Chondrocyte (in vitro differentiated cells): Measurements from ENCODE around the gene ELOB. TPM values are rescaled to one million over a fixed set of nuclear protein-coding genes. Genes with fewer than 3 reads are reported as not detected.

Source experiments
- DNase-seq: peaks from one replicate; pipeline ENCODE4 v3.0.0; 2021; ENCODE audit warnings: mixed read lengths, low spot score
- H3K27ac Mint-ChIP-seq: one replicate; pipeline ENCODE4 v1.8.0; 2021; ENCODE audit warnings: mild to moderate bottlenecking, moderate library complexity, mixed read lengths; ENCODE audit not compliant: unreplicated experiment
- H3K27me3 Mint-ChIP-seq: 2 replicates; pipeline ENCODE4 v1.8.0; 2021; ENCODE audit warnings: low read depth, mixed read lengths
- H3K36me3 Mint-ChIP-seq: 2 replicates; pipeline ENCODE4 v1.8.0; 2021; ENCODE audit warnings: low read depth, mixed read lengths
- H3K4me1 Mint-ChIP-seq: 2 replicates; pipeline ENCODE4 v1.8.0; 2021; ENCODE audit warnings: low read depth, mild to moderate bottlenecking, mixed read lengths
- H3K4me3 Mint-ChIP-seq: one replicate; pipeline ENCODE4 v1.8.0; 2021; ENCODE audit warnings: mild to moderate bottlenecking, moderate library complexity, mixed read lengths; ENCODE audit not compliant: unreplicated experiment
- H3K9me3 Mint-ChIP-seq: 2 replicates; pipeline ENCODE4 v1.8.0; 2021; ENCODE audit warnings: low read depth, mixed read lengths
- total RNA-seq: library from RNA; stranded (reverse); gene quantifications from 3 replicates; pipeline ENCODE4 v1.2.1, GENCODE V29; 2021
- TF ChIP-seq, protein P1 (sequence below): fragments of 200-600 bp; sonication (generic); IDR thresholded peaks from 2 replicates; pipeline ENCODE4 v1.5.0; 2021; ENCODE audit warnings: antibody characterized with exemption, mild to moderate bottlenecking, moderate library complexity

The ELOB gene
- total RNA-seq, 1 donor from 2014 or later: 205 TPM

DNA sequence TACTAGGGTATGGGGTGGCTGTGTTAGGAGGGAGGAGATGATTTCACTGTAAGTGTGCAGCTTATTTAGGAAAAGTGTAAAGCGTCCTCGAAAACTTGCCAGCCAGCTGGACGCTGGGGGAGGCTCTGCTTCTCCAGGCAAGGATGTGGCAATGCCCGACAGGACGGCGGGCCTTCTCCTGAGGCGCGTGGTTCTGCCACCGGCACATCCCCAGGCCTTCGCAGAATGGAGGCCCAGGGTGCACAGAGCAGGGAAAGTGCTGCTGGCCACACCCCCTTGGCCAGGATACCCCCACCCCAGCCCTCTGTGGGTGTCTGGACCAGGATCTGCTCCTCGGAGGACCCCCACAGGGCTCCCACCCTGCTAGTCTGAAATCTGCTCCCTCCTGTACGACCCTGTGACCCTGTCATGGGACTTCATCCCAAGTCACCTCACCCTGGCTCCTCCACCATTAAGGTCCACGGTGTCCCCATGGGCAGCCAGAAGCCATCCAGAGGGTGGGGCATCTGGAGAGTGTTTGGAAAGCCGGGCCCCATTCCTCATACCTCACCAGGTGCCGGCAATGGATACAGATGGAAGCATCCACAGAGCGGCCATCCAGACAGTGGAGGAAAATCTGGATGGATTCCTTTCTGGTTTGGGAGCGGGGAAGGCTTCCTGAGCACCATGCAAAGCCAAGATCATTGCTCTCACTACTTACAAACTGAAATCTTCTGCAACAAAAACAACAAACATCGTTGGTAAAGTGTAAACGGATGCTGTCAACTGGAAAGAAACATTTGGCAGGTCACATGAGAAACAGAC is 33.9 kb downstream of the ELOB start:
- H3K4me1 Mint-ChIP-seq: no peaks in the 10 kb centered on the region
- H3K36me3 Mint-ChIP-seq: no peaks in the 10 kb centered on the region
- no peaks in the 10 kb centered on the region for H3K9me3 Mint-ChIP-seq
- H3K27me3 Mint-ChIP-seq: no peaks in the 10 kb centered on the region
- H3K27ac Mint-ChIP-seq: no peak overlapping the region
- TF ChIP-seq, protein P1, sequence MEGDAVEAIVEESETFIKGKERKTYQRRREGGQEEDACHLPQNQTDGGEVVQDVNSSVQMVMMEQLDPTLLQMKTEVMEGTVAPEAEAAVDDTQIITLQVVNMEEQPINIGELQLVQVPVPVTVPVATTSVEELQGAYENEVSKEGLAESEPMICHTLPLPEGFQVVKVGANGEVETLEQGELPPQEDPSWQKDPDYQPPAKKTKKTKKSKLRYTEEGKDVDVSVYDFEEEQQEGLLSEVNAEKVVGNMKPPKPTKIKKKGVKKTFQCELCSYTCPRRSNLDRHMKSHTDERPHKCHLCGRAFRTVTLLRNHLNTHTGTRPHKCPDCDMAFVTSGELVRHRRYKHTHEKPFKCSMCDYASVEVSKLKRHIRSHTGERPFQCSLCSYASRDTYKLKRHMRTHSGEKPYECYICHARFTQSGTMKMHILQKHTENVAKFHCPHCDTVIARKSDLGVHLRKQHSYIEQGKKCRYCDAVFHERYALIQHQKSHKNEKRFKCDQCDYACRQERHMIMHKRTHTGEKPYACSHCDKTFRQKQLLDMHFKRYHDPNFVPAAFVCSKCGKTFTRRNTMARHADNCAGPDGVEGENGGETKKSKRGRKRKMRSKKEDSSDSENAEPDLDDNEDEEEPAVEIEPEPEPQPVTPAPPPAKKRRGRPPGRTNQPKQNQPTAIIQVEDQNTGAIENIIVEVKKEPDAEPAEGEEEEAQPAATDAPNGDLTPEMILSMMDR: no peak
- no peak overlapping the region for H3K4me3 Mint-ChIP-seq
- DNase-seq: no peak

- no peaks in the 10 kb centered on the region for H3K4me1 Mint-ChIP-seq
- no peaks in the 10 kb centered on the region for H3K36me3 Mint-ChIP-seq
- DNase-seq: no peak
- TF ChIP-seq, protein P1: no peak
- H3K27me3 Mint-ChIP-seq: no peaks in the 10 kb centered on the region
- H3K4me3 Mint-ChIP-seq: no peak overlapping the region
- H3K27ac Mint-ChIP-seq: no peak overlapping the region
- no peaks in the 10 kb centered on the region for H3K9me3 Mint-ChIP-seq
Measured at GRCh38 chr16:2742323-2743006, 34.6 kb downstream of the ELOB start.

- no peak for DNase-seq
- no peaks in the 10 kb centered on the region for H3K4me1 Mint-ChIP-seq
- TF ChIP-seq, protein P1: no peak
- H3K36me3 Mint-ChIP-seq: no peaks in the 10 kb centered on the region
- H3K27ac Mint-ChIP-seq: no peak overlapping the region
- no peaks in the 10 kb centered on the region for H3K9me3 Mint-ChIP-seq
- no peak overlapping the region for H3K4me3 Mint-ChIP-seq
- H3K27me3 Mint-ChIP-seq: no peaks in the 10 kb centered on the region
Measured at GRCh38 chr16:2741168-2741567, 35.9 kb downstream of the ELOB start.

DNA sequence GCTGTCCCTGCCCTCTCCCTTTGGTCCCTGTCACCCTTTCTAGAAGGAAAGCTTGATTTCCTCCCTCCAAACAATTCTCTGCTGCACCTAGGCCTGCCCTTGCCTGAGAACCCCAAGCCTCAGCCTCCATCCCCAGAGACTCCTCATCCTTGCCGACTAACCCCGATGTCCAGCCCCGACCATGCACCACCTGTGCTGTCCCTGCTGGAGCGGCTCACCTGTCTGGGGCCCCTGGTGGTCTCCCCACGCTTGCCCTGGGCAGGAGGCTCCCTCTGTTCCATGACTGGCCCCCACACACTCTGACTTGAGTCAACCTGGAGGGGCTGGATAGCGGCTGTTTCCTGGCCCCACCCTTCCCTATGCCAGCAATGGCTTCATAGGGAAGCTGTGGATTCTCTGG is 36.6 kb downstream of the ELOB start:
- Mint-ChIP-seq H3K9me3 (no peaks in the 10 kb centered on the region), H3K27me3 (no peaks in the 10 kb centered on the region), H3K36me3 (no peaks in the 10 kb centered on the region), H3K27ac (no peak overlapping the region), H3K4me1 (no peaks in the 10 kb centered on the region), H3K4me3 (no peak overlapping the region)
- DNase-seq: no peak
- TF ChIP-seq, protein P1: no peak

DNA sequence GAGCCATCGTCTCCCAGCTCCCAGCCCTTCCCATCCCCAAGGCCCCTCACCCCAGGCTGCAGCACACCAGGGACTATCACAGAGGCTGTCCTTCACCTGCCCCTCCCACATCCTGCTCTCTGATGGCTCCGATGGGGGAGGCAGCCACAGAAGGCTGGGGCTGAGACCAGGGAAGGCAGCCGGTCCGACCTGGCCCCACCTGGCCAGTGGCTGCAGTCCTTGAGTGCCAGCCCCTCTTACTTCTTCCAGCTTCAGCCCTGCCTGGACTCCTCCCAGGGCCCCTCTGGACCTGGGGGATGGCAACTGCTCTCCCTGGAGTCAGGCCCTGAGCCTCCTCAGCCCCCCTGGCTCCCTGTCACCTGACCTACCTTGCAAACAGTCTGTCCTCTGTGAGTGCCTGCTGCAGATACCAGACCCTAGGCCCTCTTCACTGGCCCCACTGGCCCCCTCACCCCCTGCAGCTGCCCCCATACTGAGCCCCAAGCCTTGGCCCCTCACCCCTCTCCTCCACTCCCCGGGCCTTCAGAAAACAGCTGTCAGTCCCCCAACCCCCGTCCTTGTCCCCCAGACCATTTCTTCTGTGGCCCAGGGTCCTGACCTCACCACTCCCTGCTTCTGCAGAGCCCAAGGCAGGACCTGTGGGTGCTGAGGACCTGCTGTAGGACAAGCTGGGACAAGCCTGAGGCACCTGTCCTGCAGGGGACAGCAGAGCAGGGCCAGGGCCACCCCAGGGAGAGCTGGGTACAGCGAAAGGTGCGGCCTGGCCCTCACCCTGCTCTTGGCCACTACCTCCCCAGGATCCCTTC is 37.3 kb downstream of the ELOB start:
- Mint-ChIP-seq H3K9me3 (no peaks in the 10 kb centered on the region), H3K36me3 (no peaks in the 10 kb centered on the region), H3K27ac (no peak overlapping the region), H3K4me3 (no peak overlapping the region), H3K27me3 (peaks cover under 1% of the 10 kb centered on the region), H3K4me1 (no peaks in the 10 kb centered on the region)
- TF ChIP-seq, protein P1: no peak
- no peak for DNase-seq
